Prostate gland (tissue), 2 donors: ENCODE data around the gene XPO6. TPM values are rescaled to one million over a fixed set of nuclear protein-coding genes. Genes with fewer than 3 reads are reported as not detected.

Experiments
- DNase-seq: peaks from one replicate; pipeline ENCODE4 v3.0.0-alpha.2; 2019; ENCODE audit warnings: low spot score
- H3K27ac ChIP-seq, 2 donors: fragments of 200-600 bp; sonication (generic); 2 replicates each; pipeline ENCODE4 v1.5.1; 2017 to 2019
- H3K27me3 ChIP-seq: fragments of 200-600 bp; sonication (generic); replicated peaks from 2 replicates; pipeline ENCODE4 v1.5.1; 2019; ENCODE audit not compliant: insufficient read depth
- H3K36me3 ChIP-seq, 2 donors: fragments of 200-600 bp; sonication (generic); 1 replicate in 1 of 2; 2 replicates in 1 of 2; pipeline versions ENCODE4 v1.5.1 to v1.8.1; 2017 to 2019
- H3K4me1 ChIP-seq: fragments of 200-600 bp; sonication (generic); replicated peaks from 2 replicates; pipeline ENCODE4 v1.5.1; 2019
- H3K4me3 ChIP-seq, 2 donors: fragments of 200-600 bp; sonication (generic); 2 replicates each; pipeline ENCODE4 v1.5.1; 2017 to 2019
- H3K9me3 ChIP-seq: fragments of 200-600 bp; sonication (generic); 2 replicates; pipeline ENCODE4 v1.5.1; 2017
- POLR2A ChIP-seq: fragments of 450-650 bp; IDR thresholded peaks from one replicate; pipeline ENCODE4 v1.6.1; 2016; ENCODE audit warnings: antibody characterized with exemption, mild to moderate bottlenecking
- POLR2AphosphoS5 ChIP-seq: sonication (generic); formaldehyde crosslinking; IDR thresholded peaks from one replicate; pipeline ENCODE4 v1.6.1; 2017; ENCODE audit warnings: antibody characterized with exemption
- WGBS: methylation state at CpG from one replicate; pipeline ENCODE4 v1.1.5; 2018; 5-methylcytosine and 5-hydroxymethylcytosine counted together
- intact Hi-C: fragments of 100-400 bp; cut with DNase I; formaldehyde crosslinking; loops from one replicate; pipeline ENCODE4 v1.14.2; 2022
- total RNA-seq, 2 donors: library from RNA; depleted of rRNA; stranded (reverse); fragments of >200 nt; gene quantifications; one replicate each; pipeline ENCODE4 v1.1.0, GENCODE V29; 2016
- TF ChIP-seq, protein P1 (sequence below), 4 experiments: fragments of 200-600 bp in 2 of 4; fragments of 450-650 bp in 2 of 4; sonication (generic) in 2 of 4; IDR thresholded peaks; 1 replicate in 3 of 4; 2 replicates in 1 of 4; pipeline ENCODE4 v1.5.1; 2016 to 2019; ENCODE audit warnings: antibody characterized with exemption in 4 of 4, mild to moderate bottlenecking in 2 of 4, moderate library complexity in 2 of 4

XPO6 gene
- total RNA-seq, 2 donors from 2014 or later, result 51.1 to 145 TPM

DNA sequence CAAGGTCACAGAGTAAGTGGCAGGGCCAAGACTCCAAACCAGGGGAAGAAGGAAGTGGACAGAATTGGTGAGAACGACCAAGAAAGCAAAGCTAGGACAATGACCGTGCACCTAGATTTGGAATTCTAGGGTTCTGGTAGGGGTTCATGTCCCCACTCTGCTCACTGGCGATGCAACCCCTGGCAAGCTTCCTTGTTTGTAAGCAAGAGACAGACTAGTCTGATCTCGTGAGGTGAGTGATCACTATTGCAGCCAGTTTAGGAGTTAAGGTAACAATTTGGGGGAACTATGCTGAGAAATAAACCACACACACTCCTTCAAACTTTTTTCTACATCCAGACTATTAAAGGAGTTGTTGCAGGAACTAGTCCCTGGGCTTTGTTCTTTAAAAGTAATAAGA lies 48.1 kb downstream of the XPO6 start:
- no peak overlapping the region for H3K27ac ChIP-seq
- H3K4me1 ChIP-seq, result no peaks in the 10 kb centered on the region
- H3K36me3 ChIP-seq, result peaks cover 0 to 3% of the 10 kb centered on the region in 2 donors
- H3K4me3 ChIP-seq, result no peak overlapping the region
- intact Hi-C loops, result no loop called here
- H3K27me3 ChIP-seq, result no peaks in the 10 kb centered on the region
- WGBS, result 66% methylated on average over 4 of the region's 4 CpGs
- TF ChIP-seq POLR2AphosphoS5 (no peak), POLR2A (no peak)
- TF ChIP-seq, protein P1, sequence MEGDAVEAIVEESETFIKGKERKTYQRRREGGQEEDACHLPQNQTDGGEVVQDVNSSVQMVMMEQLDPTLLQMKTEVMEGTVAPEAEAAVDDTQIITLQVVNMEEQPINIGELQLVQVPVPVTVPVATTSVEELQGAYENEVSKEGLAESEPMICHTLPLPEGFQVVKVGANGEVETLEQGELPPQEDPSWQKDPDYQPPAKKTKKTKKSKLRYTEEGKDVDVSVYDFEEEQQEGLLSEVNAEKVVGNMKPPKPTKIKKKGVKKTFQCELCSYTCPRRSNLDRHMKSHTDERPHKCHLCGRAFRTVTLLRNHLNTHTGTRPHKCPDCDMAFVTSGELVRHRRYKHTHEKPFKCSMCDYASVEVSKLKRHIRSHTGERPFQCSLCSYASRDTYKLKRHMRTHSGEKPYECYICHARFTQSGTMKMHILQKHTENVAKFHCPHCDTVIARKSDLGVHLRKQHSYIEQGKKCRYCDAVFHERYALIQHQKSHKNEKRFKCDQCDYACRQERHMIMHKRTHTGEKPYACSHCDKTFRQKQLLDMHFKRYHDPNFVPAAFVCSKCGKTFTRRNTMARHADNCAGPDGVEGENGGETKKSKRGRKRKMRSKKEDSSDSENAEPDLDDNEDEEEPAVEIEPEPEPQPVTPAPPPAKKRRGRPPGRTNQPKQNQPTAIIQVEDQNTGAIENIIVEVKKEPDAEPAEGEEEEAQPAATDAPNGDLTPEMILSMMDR (IDR thresholded peaks at IDR 0.05), result no peak
- DNase-seq, result no peak
- H3K9me3 ChIP-seq, result no peaks in the 10 kb centered on the region

DNA sequence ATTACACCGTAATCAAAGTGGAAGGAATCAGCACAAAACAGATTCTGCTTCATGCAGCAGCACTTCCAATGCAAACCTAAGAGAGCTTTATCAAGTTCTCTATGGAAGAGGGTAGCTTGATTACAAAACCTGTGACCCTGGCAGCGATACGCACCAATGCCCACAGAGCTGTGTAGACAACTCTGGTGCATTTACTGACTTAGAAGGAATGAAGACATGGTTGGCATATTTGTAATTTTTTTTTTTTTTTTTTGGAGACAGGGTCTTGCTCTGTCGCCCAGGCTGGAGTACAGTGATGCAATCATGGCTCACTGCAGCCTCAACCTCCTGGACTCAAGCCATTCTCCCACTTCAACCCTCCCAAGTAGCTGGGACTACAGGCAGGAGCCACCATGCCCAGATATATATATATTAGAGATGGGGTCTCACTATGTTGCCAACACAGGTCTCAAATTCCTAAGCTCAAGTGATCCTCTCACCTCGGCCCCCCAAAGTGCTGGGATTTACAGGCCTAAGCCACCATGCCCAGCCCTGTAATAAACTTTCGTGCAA lies 49.4 kb downstream of the XPO6 start:
- no peaks in the 10 kb centered on the region for H3K9me3 ChIP-seq
- WGBS, result 91% methylated on average over 6 of the region's 6 CpGs
- TF ChIP-seq POLR2A (no peak), POLR2AphosphoS5 (no peak)
- TF ChIP-seq, protein P1 (IDR thresholded peaks at IDR 0.05), result no peak
- no peak overlapping the region for H3K4me3 ChIP-seq
- intact Hi-C loops, result no loop called here
- H3K27ac ChIP-seq, result no peak overlapping the region
- DNase-seq, result no peak
- no peaks in the 10 kb centered on the region for H3K27me3 ChIP-seq
- peaks cover 0 to 3% of the 10 kb centered on the region in 2 donors for H3K36me3 ChIP-seq
- H3K4me1 ChIP-seq, result no peaks in the 10 kb centered on the region

DNA sequence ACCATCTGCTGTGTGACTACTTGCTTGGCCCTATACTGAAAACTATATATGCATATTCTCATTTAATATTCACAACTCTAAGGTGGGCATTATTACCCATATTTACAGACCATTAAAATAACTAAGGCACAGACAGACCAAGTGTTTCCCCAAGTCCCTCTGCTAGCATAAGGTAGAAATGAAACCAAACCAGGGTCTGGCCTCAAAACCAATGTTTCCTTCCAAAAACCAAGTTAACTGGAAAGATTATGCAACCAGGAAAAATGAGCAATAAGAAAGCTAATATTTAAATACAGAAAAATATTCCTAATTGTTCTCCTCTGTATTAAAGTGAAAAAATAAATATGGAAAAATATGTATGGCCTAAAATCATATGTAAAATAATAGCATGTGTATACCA lies 50.1 kb downstream of the XPO6 start:
- no peak overlapping the region for H3K27ac ChIP-seq
- no peaks in the 10 kb centered on the region for H3K27me3 ChIP-seq
- H3K4me1 ChIP-seq, result no peaks in the 10 kb centered on the region

DNA sequence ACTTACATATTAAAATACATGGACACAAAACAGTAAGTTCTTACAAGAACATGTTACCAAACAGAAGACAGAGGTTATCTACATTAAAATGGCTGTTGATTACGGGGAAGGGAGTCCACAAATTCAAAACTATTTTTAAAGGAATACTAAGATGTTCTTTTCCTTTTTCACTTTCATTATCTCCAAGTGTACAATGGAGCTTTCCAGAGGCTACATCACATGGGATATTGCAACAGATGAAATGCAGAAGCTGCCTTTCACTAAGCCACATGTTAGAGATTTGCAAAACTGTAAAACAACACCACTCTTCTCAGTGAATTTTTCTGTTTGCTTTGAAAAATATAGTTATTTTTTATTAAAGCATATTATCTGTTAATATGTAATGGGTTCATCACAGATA lies 53.6 kb downstream of the XPO6 start:
- Histone ChIP-seq H3K36me3 (no peaks in the 10 kb centered on the region), H3K27me3 (no peaks in the 10 kb centered on the region), H3K27ac (no peak overlapping the region), H3K4me3 (no peak overlapping the region), H3K4me1 (no peaks in the 10 kb centered on the region), H3K9me3 (no peaks in the 10 kb centered on the region)
- TF ChIP-seq POLR2AphosphoS5 (no peak), POLR2A (no peak)
- TF ChIP-seq, protein P1 (IDR thresholded peaks at IDR 0.05), result no peak
- intact Hi-C loops, result loop anchor here (10.0 kb wide), 1 partner anchor 47 kb away; no protein-coding TSS in a partner anchor
- 46% methylated on average over 1 of the region's 1 CpG for WGBS
- no peak for DNase-seq

More for the DNA sequence above, 50.1 kb downstream of the XPO6 start:
- no peak for DNase-seq
- TF ChIP-seq POLR2AphosphoS5 (no peak), POLR2A (no peak)
- TF ChIP-seq, protein P1 (IDR thresholded peaks at IDR 0.05), result no peak
- H3K9me3 ChIP-seq, result no peaks in the 10 kb centered on the region
- peaks cover 0 to 3% of the 10 kb centered on the region in 2 donors for H3K36me3 ChIP-seq
- H3K4me3 ChIP-seq, result no peak overlapping the region
- intact Hi-C loops, result no loop called here

DNA sequence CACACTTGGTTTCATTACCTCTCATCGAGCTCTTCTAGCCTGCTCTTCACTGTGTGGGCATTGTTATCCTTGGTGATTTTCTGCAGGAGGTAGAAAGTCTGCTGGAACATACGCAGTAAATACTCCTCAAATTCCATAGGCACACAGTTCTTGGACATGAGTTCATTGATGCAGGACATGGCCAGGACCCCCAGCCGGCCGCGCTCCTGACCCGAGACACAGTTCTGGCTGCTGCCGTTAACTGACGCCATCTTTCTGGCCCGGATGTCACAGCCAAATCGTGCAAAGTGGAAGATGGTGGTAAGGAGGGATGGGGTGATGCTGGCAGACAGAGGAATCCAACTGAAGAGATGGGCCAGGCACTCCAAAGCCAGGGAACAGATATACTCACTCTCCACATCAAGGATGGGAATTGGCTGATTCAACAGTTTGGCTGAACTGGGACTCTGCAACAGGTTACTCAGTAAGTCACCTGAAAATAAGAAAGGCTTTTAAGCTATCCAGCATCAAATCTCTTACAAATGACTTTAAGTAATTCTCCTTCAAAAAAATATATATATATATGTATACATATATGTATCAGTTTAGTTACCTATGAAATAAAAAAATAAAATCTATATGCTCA lies 55.6 kb downstream of the XPO6 start:
- TF ChIP-seq, protein P1 (IDR thresholded peaks at IDR 0.05), result no peak
- TF ChIP-seq POLR2AphosphoS5, result no peak
- TF ChIP-seq POLR2A, result no peak

More for the DNA sequence above, 55.6 kb downstream of the XPO6 start:
- Histone ChIP-seq H3K27me3 (no peaks in the 10 kb centered on the region), H3K4me1 (no peaks in the 10 kb centered on the region), H3K4me3 (no peak overlapping the region), H3K36me3 (no peaks in the 10 kb centered on the region), H3K27ac (no peak overlapping the region), H3K9me3 (no peaks in the 10 kb centered on the region)
- intact Hi-C loops, result loop anchor here (10.0 kb wide), 1 partner anchor 49 kb away; no protein-coding TSS in a partner anchor
- DNase-seq, result no peak
- 95% methylated on average over 10 of the region's 10 CpGs for whole genome bisulfite sequencing
